ENCODE measurements around the gene CABLES1. TPM values are rescaled to one million over a fixed set of nuclear protein-coding genes. Genes with fewer than 3 reads are reported as not detected.

CABLES1 gene
- total and polyA plus RNA-seq, 2 of the 4 experiments (the other 2 are of a cell fraction), result 4.7 to 5.7 TPM

DNA sequence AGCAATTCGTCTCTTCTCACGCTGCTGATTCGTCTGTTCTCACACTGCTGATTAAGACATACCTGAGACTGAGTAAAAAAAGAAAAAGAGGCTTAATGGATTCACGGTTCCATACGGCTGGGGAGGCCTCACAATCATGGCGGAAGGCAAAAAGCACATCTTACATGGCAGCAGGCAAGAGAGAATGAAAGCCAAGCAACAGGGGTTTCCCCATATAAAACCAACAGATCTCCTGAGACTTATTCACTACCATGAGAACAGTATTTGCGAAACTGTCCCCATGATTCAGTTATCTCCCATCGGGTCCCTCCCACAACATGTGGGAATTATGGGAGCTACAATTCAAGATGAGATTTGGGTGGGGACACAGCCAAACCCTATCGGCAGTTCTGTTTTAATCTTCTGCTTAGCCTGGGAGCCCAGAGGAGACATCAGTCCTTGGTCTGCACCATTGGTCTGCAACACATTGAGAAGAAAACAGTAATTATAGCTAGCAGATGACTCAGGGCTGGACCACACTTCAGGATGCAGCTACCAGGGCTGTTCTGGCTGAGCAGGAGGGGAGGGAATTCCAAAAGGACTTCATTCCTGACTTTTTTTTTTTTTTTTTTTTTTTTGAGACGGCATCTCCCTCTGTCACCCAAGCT lies 69.4 kb downstream of the CABLES1 start:
- Histone ChIP-seq H3K4me3 (ENCODE audit: insufficient read depth, low read depth, low read length) (no peak overlapping the region), H3K27me3 (ENCODE audit: control insufficient read depth, insufficient read depth, low read length) (no peaks in the 10 kb centered on the region), H3K4me2 (ENCODE audit: low read depth, low read length) (no peak overlapping the region), H3K9me3 (ENCODE audit: control insufficient read depth, insufficient read depth, low read length) (peaks cover 7% of the 10 kb centered on the region), H4K91ac (ENCODE audit: insufficient read depth, low read depth, low read length) (no peak overlapping the region), H2BK15ac (ENCODE audit: low read depth, low read length) (no peak overlapping the region), H3K56ac (ENCODE audit: extremely low read depth, insufficient read depth, low read length) (no peak overlapping the region), H2BK5ac (ENCODE audit: low read depth, low read length, poor library complexity, severe bottlenecking) (no peak overlapping the region), H2AFZ (replicated peaks; ENCODE audit: low read length, poor library complexity) (no peak overlapping the region), H2BK120ac (ENCODE audit: low read depth, low read length) (no peak overlapping the region), H4K5ac (ENCODE audit: low read depth, low read length) (no peak overlapping the region), H3K18ac (ENCODE audit: low read depth, low read length) (no peak overlapping the region), H3K4ac (ENCODE audit: low read depth, low read length) (0 out of 2 replicates have a peak overlapping the region, but pooled peaks have one; percentile 7), H2AK9ac (replicated peaks; ENCODE audit: low read depth, low read length, poor library complexity) (no peak overlapping the region), H3K36me3 (ENCODE audit: control insufficient read depth, insufficient read depth, low read length) (peaks cover 38% of the 10 kb centered on the region), H3K14ac (replicated peaks; ENCODE audit: low read depth, low read length) (no peak overlapping the region), H3K23ac (ENCODE audit: low read depth, low read length) (no peak overlapping the region), H3K27ac (ENCODE audit: insufficient read depth, low read length) (no peak overlapping the region), H3K9ac (ENCODE audit: low read depth, low read length) (no peak overlapping the region), H2AK5ac (ENCODE audit: low read depth, low read length) (no peak overlapping the region), H2BK20ac (ENCODE audit: low read depth, low read length) (no peak overlapping the region), H4K8ac (ENCODE audit: low read depth in 2 of 2, low read length in 2 of 2) (no peak overlapping the region), H3K4me1 (ENCODE audit: control insufficient read depth, insufficient read depth, low read length) (peaks cover 12% of the 10 kb centered on the region), H3K79me1 (ENCODE audit: low read depth in 1 of 2, low read length in 2 of 2) (peaks cover 14 to 38% of the 10 kb centered on the region in 2 experiments; a peak in 3 of 4 replicates), H4K20me1 (ENCODE audit: insufficient read depth, low read length) (no peaks in the 10 kb centered on the region), H3K9me1 (ENCODE audit: insufficient read depth, low read length) (peaks cover 25% of the 10 kb centered on the region)
- ChIA-PET CTCF (no interaction called here), POLR2A (ENCODE audit: unreplicated experiment) (no interaction called here)
- dilution Hi-C loops (cut with HindIII; ENCODE audit: low sequenced_read_pairs, unreplicated experiment), result no loop called here
- 93% methylated on average over 3 of the region's 10 CpGs; no CpG with 5 or more reads in 1 of the 2 experiments for WGBS, 2 experiments (ENCODE audit: extremely low coverage in 2 of 2, insufficient read length in 1 of 2)
- DNase-seq (no peak), ATAC-seq (ENCODE audit: low read depth) (peak; percentile 53)
- no TSS peak for BruUV-seq (replicated peaks)
- TF ChIP-seq SMC3 (IDR thresholded peaks at IDR 0.05; ENCODE audit: low read depth, low read length) (no peak), MAFK (IDR thresholded peaks at IDR 0.05; ENCODE audit: low read depth, low read length) (no peak), CHD1 (IDR thresholded peaks at IDR 0.05; ENCODE audit: low read depth, low read length) (no peak), NFE2L2 (IDR thresholded peaks at IDR 0.05; ENCODE audit: low read depth, low read length) (no peak), MAZ (IDR thresholded peaks at IDR 0.05; ENCODE audit: borderline replicate concordance, low read depth, low read length) (no peak), BHLHE40 (IDR thresholded peaks at IDR 0.05; ENCODE audit: low read depth, low read length) (no peak), RAD21 (IDR thresholded peaks at IDR 0.05; ENCODE audit: low read length) (no peak), RCOR1 (IDR thresholded peaks at IDR 0.05; ENCODE audit: insufficient replicate concordance, low read length) (no peak), CEBPB (IDR thresholded peaks at IDR 0.05; ENCODE audit: low read depth, low read length) (no peak), MXI1 (IDR thresholded peaks at IDR 0.05; ENCODE audit: borderline replicate concordance, low read depth, low read length) (no peak), POLR2A (IDR thresholded peaks at IDR 0.05; ENCODE audit: low read depth, low read length) (no peak), FOS (IDR thresholded peaks at IDR 0.05; ENCODE audit: low read depth, low read length) (no peak), RFX5 (IDR thresholded peaks at IDR 0.05; ENCODE audit: low read depth, low read length) (no peak)
- TF ChIP-seq, protein P1, sequence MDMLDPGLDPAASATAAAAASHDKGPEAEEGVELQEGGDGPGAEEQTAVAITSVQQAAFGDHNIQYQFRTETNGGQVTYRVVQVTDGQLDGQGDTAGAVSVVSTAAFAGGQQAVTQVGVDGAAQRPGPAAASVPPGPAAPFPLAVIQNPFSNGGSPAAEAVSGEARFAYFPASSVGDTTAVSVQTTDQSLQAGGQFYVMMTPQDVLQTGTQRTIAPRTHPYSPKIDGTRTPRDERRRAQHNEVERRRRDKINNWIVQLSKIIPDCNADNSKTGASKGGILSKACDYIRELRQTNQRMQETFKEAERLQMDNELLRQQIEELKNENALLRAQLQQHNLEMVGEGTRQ (IDR thresholded peaks at IDR 0.05; ENCODE audit: low read depth, low read length), result no peak
- TF ChIP-seq, protein P2, sequence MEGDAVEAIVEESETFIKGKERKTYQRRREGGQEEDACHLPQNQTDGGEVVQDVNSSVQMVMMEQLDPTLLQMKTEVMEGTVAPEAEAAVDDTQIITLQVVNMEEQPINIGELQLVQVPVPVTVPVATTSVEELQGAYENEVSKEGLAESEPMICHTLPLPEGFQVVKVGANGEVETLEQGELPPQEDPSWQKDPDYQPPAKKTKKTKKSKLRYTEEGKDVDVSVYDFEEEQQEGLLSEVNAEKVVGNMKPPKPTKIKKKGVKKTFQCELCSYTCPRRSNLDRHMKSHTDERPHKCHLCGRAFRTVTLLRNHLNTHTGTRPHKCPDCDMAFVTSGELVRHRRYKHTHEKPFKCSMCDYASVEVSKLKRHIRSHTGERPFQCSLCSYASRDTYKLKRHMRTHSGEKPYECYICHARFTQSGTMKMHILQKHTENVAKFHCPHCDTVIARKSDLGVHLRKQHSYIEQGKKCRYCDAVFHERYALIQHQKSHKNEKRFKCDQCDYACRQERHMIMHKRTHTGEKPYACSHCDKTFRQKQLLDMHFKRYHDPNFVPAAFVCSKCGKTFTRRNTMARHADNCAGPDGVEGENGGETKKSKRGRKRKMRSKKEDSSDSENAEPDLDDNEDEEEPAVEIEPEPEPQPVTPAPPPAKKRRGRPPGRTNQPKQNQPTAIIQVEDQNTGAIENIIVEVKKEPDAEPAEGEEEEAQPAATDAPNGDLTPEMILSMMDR (conservative IDR thresholded peaks at IDR 0.05; ENCODE audit: low read depth, low read length), result no peak
- intact Hi-C loops (cut with micrococcal nuclease), result loop anchor here (5.0 kb wide), 3 partner anchors 67 to 173 kb away; partner anchors contain the start of gene CABLES1
- in situ Hi-C loops (cut with MboI; ENCODE audit: low sequenced_read_pairs), result no loop called here
